Activated naive CD4-positive, alpha-beta T cell treated with anti-CD3 and anti-CD28 coated beads for 36 hours (primary cell): ENCODE measurements around the gene PIP5KL1. TPM values are rescaled to one million over a fixed set of nuclear protein-coding genes. Genes with fewer than 3 reads are reported as not detected.

ENCODE experiments used
- CTCF ChIA-PET: fragments of 350-600 bp; sonication (Branson Sonifier 250); formaldehyde crosslinking; loops from one replicate; lab custom pipeline; 2021; ENCODE audit warnings: antibody characterized with exemption; lab: Charles Lee
- DNase-seq: peaks from one replicate; pipeline ENCODE4 v3.0.0-alpha.2; 2020
- H3K27ac Mint-ChIP-seq: one replicate; pipeline ENCODE4 v1.8.0; 2021; ENCODE audit warnings: mild to moderate bottlenecking, mixed read lengths
- H3K27me3 Mint-ChIP-seq: one replicate; pipeline ENCODE4 v1.8.0; 2021; ENCODE audit warnings: low read depth, mixed read lengths
- H3K36me3 Mint-ChIP-seq: one replicate; pipeline ENCODE4 v1.8.0; 2021; ENCODE audit warnings: low read depth, mixed read lengths
- H3K4me1 Mint-ChIP-seq: one replicate; pipeline ENCODE4 v1.8.0; 2021; ENCODE audit warnings: low read depth, mixed read lengths
- H3K4me3 Mint-ChIP-seq: one replicate; pipeline ENCODE4 v1.8.0; 2021; ENCODE audit warnings: mild to moderate bottlenecking, moderate library complexity, mixed read lengths
- H3K9me3 Mint-ChIP-seq: one replicate; pipeline ENCODE4 v1.8.0; 2021; ENCODE audit warnings: mixed read lengths
- intact Hi-C: fragments of 100-400 bp; cut with micrococcal nuclease; formaldehyde crosslinking; loops from one replicate; pipeline ENCODE4 v1.15.1; 2023
- total RNA-seq, 2 experiments: library from RNA; stranded (reverse); gene quantifications; one replicate each; pipeline ENCODE4 v1.2.3, GENCODE V29; 2021

The PIP5KL1 gene
- total RNA-seq, 2 experiments from 2014 or later, result 1.1 to 1.8 TPM

DNA sequence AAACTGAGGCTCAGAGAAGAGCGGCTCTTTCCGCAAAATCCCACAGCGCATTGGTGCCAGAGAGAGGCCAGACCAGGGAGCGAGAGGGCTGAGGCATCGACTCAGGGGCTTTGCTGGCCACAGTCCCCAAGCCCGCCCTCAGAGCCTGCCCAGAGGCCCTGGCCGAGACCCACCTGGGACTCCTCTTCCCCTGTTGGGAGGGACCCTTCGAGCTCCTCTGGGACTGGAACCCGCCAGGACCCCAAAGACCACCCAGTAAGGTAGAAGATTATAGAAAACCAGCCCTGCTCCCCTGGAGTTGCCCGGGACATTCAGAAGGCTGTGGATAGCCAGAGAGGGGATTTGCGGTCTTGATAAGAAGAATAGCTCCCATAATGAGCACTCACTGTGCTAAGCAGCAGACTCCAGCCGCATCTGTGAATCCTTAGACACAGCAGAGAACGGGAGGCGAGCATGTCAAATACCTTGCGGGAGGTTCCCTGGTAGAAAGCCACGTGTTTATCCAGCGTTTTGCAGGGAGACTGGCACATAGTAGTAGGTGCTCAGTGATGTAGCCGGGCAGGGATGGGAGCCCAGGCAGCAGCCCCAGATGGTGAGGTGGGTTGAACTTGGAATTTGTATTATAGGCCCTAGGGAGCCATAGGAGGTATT lies 52.5 kb downstream of the PIP5KL1 start:
- Mint-ChIP-seq H3K27me3 (peaks cover 4% of the 10 kb centered on the region), H3K36me3 (no peaks in the 10 kb centered on the region), H3K4me1 (peaks cover 6% of the 10 kb centered on the region), H3K4me3 (no peak overlapping the region), H3K9me3 (no peaks in the 10 kb centered on the region), H3K27ac (no peak overlapping the region)
- CTCF ChIA-PET, result interaction anchor here (0.5 to 1.6 kb wide), 2 partner anchors 143 to 294 kb away, joined by 3 to 4 read pairs; partner anchors contain the start of gene TOR2A
- DNase-seq, result no peak
- intact Hi-C loops, result no loop called here

DNA sequence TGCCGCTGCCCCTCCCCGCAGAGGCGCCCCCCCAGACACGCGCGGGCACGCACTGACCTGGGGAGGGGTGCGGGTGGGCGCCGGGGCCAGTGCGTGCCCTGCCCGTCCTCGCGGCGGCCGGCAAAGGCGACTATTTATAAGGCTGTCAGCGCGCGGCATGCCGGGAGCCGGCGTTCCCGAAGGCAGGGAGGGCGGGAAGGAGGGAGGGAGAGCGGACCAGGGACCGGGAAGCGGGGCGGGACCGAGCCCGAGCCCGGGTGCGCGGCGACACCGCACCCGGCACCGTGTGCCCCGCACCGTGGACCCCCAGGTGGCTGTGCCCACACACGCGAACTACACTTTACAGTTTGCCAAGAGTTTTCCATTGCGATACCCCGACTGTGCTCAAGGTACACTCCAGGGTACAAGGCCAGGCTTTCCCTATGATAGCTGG lies 53.0 kb downstream of the PIP5KL1 start, which contains the start of gene AK1:
AK1 (minus strand) TSS at position 110 of the 433 bp plus-strand sequence. CDS start 3,058 bp downstream, outside the sequence.
- no peak within 1 kb of the TSS for H3K27ac Mint-ChIP-seq

DNA sequence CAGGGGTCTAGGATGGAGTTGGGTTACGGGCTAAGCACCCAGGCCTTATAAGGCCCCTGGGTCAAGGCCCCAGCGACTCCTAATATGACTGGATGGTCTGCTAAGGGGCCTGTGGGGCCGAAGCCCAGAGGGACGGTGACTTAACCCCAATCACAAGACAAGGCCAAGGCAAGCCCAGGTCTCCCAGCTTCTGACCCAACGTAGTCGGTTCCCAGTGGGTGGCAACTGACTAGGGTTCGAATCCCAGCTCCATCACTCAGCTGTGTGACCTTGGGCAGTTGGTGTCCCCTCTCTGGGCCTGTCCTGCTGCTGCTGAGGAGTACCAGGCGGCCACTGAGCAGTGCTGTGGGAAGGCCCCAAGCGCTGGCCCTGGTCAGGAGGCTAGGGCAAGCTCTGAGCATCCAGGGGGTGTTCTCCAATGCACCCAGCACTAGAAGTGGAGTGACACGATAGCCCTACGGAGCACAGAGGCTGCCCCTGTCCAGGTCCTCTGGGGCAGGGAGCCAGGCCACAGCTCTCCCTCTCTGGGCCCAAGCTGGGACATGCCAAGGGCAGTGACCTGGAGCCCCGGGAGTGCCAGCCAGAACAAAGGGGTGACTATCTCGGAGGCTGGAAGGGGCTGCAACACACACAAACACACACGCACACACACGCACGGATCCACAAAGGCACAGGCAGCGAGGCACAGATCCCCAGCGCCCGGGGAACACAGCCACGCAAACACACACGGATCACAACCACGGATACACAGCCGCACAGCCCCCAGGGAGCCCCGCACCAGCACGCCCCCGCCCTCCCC lies 53.6 kb downstream of the PIP5KL1 start:
- H3K9me3 Mint-ChIP-seq, result no peaks in the 10 kb centered on the region
- H3K4me3 Mint-ChIP-seq, result no peak overlapping the region
- no peak for DNase-seq
- intact Hi-C loops, result no loop called here
- CTCF ChIA-PET, result interaction anchor here (1.3 to 1.6 kb wide), 2 partner anchors 10 to 142 kb away, joined by 3 read pairs; partner anchors contain the start of gene TOR2A
- H3K36me3 Mint-ChIP-seq, result no peaks in the 10 kb centered on the region
- peaks cover 6% of the 10 kb centered on the region for H3K4me1 Mint-ChIP-seq
- no peak overlapping the region for H3K27ac Mint-ChIP-seq
- H3K27me3 Mint-ChIP-seq, result peaks cover 4% of the 10 kb centered on the region

More for the DNA sequence above, 53.0 kb downstream of the PIP5KL1 start, which contains the start of gene AK1:
- intact Hi-C loops, result no loop called here
- no peak for DNase-seq
- H3K27me3 Mint-ChIP-seq, result peaks cover 4% of the 10 kb centered on the region
- H3K4me1 Mint-ChIP-seq, result peaks cover 6% of the 10 kb centered on the region
- no peak within 1 kb of the TSS for H3K4me3 Mint-ChIP-seq
- H3K9me3 Mint-ChIP-seq, result no peaks in the 10 kb centered on the region
- CTCF ChIA-PET, result interaction anchor here (0.5 to 1.6 kb wide), 2 partner anchors 143 to 293 kb away, joined by 3 to 4 read pairs; partner anchors contain the start of gene TOR2A
- no peaks in the 10 kb centered on the region for H3K36me3 Mint-ChIP-seq

DNA sequence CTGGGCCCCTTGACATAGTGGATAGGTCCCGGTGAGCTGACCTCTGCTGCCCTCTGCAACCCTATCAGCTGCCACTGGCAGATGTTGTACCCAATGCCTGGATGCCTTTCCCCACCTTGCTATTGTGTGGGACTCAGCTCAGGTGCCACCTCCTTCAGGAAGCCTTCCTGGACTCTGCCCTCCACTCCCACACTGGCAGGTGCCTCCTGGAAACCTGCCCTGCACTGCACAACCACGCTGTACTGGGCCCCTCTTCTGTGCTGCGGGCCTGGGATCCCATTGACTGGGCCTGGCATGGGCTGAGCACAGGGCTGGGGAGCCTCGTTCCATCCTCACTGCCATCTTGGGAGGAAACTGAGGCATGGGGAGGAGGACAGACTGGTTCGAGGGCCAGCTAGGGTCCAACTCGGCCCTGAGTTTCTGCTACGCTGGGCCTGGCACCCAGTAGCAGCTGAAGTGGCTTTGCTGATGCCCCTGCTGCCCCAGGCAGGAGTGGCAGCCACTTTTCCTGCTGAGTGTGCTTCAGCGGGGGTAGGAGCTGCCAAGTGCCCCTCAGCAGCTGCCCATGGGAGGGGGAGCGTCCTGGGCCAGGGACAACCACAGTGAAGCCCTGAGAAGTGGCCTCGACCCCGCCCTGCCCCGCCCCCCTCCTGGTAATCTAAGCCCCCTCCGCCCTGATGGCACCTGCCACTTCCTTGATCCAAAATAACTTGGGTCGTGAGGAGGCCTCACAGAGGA lies 54.4 kb downstream of the PIP5KL1 start:
- Mint-ChIP-seq H3K9me3 (no peaks in the 10 kb centered on the region), H3K36me3 (no peaks in the 10 kb centered on the region), H3K4me3 (no peak overlapping the region), H3K27me3 (peaks cover 4% of the 10 kb centered on the region), H3K4me1 (peaks cover 6% of the 10 kb centered on the region), H3K27ac (no peak overlapping the region)
- CTCF ChIA-PET, result interaction anchor here (1.3 to 1.6 kb wide), 2 partner anchors 9 to 141 kb away, joined by 3 read pairs; partner anchors contain the start of gene TOR2A
- intact Hi-C loops, result no loop called here
- no peak for DNase-seq

DNA sequence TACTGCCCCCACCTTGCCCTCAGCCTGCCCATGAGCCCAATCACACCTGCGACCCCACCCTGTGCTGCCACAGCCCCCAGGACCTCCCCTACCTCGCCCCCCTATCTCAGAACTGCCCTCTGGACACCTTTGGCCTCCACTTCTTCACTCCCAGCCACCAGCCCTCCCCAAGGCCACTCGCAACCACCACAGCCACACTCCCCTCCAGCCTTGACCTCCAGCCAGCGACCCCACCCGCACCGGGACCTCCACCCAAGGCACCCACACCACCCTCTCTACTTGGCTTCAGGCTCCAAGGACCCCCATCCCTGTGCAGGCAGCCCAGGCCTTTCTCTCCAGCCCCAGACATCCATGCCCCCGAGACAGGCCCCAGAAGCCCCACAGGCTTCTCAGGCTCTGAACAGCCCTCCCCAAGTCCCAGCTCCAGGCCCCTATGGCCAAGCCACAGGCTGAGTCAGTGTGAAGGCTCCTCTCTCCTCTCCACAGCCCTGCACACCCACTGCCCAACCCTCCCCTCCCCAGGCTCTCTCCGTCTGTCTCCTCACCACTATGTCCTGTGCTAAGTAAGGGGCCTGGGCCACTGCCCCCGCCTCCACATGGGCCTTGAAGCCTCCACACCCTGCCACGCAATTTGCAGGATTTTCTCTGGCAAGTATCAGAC lies 55.1 kb downstream of the PIP5KL1 start:
- no peaks in the 10 kb centered on the region for H3K36me3 Mint-ChIP-seq
- H3K9me3 Mint-ChIP-seq, result no peaks in the 10 kb centered on the region
- intact Hi-C loops, result no loop called here
- no peak for DNase-seq
- peaks cover 4% of the 10 kb centered on the region for H3K27me3 Mint-ChIP-seq
- CTCF ChIA-PET, result interaction anchor here (0.7 kb wide), 1 partner anchor 13 kb away, joined by 3 read pairs; no protein-coding TSS in a partner anchor
- no peak overlapping the region for H3K4me3 Mint-ChIP-seq
- peaks cover 6% of the 10 kb centered on the region for H3K4me1 Mint-ChIP-seq
- no peak overlapping the region for H3K27ac Mint-ChIP-seq

DNA sequence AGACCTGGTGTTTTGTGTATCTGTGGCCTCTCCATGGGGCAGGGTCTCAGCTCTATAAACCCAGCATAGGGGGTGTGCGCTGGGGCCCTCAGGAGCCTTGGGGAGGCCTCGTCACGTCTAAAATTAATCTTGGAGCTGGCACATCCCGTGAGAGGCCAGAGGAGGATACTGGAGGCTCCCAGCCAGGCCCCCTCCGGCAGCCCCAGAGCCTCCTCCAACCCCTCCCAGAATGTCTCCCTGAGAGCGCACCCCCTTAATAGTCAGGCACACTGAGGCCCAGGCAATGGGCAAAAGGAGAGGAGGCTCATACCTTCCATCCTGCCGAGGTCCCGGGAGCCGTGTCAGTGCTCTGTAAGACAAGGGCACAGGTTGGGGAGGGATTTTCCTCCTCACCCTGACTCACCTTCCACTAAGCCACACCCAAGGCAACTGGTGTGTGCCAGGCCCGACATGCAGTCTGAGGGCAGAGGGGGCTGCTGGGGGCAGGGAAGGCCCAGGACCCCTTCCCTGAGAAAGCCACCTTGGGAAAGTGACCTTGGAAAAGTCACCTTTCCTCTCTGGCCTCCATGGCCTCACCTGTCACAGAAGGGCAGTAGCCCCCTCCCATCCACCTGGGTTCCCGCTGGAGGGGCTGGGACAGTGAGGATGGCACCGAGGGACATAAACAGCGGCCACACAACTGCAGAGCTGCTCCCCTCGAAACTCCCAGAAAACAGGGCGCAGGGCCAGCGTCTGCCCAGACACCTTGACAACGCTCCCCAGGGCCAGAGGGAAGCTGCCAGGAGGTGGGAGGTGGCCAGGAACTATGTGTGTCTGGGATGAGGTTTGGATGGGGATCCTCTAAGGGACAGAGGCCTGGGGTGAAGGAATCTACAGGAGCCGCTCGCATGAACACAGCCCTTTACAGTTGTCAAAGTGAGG lies 56.0 kb downstream of the PIP5KL1 start:
- no peaks in the 10 kb centered on the region for H3K9me3 Mint-ChIP-seq
- H3K4me3 Mint-ChIP-seq, result no peak overlapping the region
- no peak overlapping the region for H3K27ac Mint-ChIP-seq
- no peaks in the 10 kb centered on the region for H3K36me3 Mint-ChIP-seq
- H3K27me3 Mint-ChIP-seq, result peaks cover 4% of the 10 kb centered on the region
- DNase-seq, result no peak
- CTCF ChIA-PET, result interaction anchor here (0.7 to 1.8 kb wide), 2 partner anchors 12 to 47 kb away, joined by 3 to 5 read pairs; no protein-coding TSS in a partner anchor
- intact Hi-C loops, result no loop called here
- H3K4me1 Mint-ChIP-seq, result peaks cover 6% of the 10 kb centered on the region

DNA sequence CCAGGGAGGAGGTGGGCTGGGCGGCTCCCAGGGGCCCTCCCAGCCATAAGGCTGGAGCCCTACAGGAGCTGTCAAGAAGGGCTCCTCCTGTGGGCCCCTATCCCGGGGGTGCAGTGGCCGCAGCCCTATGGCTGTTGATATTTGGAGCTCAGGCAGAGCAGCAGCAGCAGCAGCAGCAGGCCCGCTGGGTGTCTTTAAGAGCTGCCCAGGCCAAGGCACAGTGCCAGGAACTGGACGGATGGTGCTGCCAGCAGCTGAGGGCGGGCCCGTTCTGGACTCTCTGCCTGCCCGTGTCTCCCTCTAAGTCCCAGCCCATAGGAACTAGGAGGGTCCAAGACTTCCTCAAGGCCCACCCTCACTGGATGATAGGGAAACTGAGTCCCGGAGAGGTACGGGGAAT lies 56.7 kb downstream of the PIP5KL1 start:
- intact Hi-C loops, result no loop called here
- CTCF ChIA-PET, result interaction anchor here (0.9 to 1.8 kb wide), 2 partner anchors 9 to 48 kb away, joined by 3 to 5 read pairs; no protein-coding TSS in a partner anchor
- no peak overlapping the region for H3K27ac Mint-ChIP-seq
- H3K27me3 Mint-ChIP-seq, result peaks cover 4% of the 10 kb centered on the region
- H3K9me3 Mint-ChIP-seq, result no peaks in the 10 kb centered on the region
- H3K4me1 Mint-ChIP-seq, result peaks cover 6% of the 10 kb centered on the region
- H3K36me3 Mint-ChIP-seq, result no peaks in the 10 kb centered on the region
- DNase-seq, result no peak
- no peak overlapping the region for H3K4me3 Mint-ChIP-seq

DNA sequence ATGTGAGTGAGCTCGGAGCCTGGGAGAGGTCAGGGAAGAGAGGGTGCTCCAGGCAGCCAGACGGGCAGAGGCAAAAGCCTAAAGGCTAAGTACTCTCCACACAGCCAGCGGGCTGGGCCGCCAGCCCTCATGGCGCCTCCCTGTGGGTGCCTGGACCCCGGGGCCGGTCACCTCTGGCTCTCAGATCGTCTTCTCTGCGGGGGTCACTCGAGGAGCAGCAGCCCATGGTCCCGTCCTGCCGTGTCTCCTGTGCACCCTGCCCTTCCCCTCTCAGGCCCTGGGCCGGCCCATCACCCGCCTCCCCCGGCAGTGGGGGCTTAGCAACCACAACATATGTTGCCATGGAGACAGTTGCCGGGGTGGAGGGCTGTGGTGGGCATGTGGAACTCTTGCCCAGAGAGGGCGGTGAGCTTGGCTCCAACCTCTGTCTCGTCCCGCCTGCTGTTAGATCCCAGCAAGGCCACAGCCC lies 57.3 kb downstream of the PIP5KL1 start:
- H3K27me3 Mint-ChIP-seq, result peaks cover 4% of the 10 kb centered on the region
- no peaks in the 10 kb centered on the region for H3K9me3 Mint-ChIP-seq
- intact Hi-C loops, result no loop called here
- no peaks in the 10 kb centered on the region for H3K36me3 Mint-ChIP-seq
- no peak overlapping the region for H3K4me3 Mint-ChIP-seq
- CTCF ChIA-PET, result interaction anchor here (0.9 to 1.8 kb wide), 2 partner anchors 9 to 48 kb away, joined by 3 to 5 read pairs; no protein-coding TSS in a partner anchor
- no peak for DNase-seq
- no peak overlapping the region for H3K27ac Mint-ChIP-seq
- H3K4me1 Mint-ChIP-seq, result peaks cover 6% of the 10 kb centered on the region

DNA sequence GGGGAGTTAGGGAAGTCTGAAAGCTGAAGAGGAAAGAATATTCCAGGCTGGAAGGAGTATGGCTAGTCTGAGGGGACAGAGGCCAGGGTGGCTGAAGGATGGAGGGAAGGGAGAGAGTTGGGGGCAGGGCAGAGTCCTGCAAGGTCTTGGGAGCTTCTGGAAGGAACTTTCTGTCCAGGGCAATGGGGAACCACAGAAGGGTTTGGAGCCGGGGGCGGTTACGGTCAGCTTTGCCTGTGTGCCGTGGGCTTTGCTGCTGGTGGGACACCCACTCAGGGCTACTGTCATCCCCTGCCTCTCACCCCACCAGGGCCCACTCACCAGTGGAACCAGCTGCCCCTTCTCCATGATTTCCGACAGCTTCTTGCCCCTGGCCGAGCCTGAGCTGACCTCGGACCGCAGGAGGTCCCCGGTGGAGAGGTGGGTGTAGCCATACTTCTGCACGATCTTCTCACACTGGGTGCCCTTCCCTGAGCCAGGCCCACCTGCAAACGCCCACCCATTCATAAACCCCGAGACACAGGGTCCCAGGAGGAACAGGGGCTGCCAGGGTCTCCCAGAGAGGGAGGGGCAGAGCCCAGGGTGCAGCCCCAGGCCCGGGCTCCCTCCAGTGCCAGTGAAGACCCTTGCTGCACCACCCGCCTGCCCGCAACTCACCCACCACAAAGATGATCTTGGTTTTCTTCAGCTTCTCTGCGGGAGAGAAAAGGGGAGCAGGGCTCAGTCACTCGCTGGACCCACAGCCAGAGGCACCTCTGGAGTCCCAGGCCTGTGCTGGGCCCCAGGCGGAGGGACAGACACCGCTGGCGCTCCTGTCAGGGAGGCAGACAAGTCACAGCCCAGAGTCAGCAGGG lies 58.0 kb downstream of the PIP5KL1 start:
- Mint-ChIP-seq H3K27ac (no peak overlapping the region), H3K36me3 (no peaks in the 10 kb centered on the region)
- intact Hi-C loops, result no loop called here

DNA sequence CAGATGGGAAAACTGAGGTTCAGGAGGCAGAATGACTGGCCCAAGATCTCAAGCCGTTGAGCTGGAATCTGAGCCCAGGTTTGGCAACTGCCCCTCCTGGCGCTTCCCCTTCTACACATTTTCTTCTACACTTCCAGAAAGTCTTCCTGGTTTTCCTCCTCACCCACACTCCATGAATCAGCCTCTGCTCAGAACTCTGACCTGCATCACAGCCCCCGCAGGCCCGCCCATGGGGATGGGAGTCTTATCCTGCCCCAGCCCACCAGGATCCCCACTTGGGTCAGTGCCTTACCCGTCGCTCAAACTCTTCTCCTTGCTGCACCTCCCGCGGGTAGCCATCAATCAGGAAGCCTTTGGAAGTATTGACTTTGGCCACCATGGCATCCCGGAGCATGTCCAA lies 59.0 kb downstream of the PIP5KL1 start:
- CTCF ChIA-PET, result interaction anchor here (0.6 to 3.5 kb wide), 3 partner anchors 10 to 137 kb away, joined by 3 to 12 read pairs (median 5); partner anchors contain the start of gene TOR2A

More for the DNA sequence above, 58.0 kb downstream of the PIP5KL1 start:
- no peak for DNase-seq
- H3K27me3 Mint-ChIP-seq, result peaks cover 4% of the 10 kb centered on the region
- peaks cover 5% of the 10 kb centered on the region for H3K4me1 Mint-ChIP-seq
- no peak overlapping the region for H3K4me3 Mint-ChIP-seq
- no peaks in the 10 kb centered on the region for H3K9me3 Mint-ChIP-seq
- CTCF ChIA-PET, result interaction anchor here (0.5 to 1.8 kb wide), 4 partner anchors 10 to 138 kb away, joined by 3 to 5 read pairs (median 4); partner anchors contain the start of gene TOR2A

More for the DNA sequence above, 59.0 kb downstream of the PIP5KL1 start:
- Mint-ChIP-seq H3K4me1 (no peaks in the 10 kb centered on the region), H3K27me3 (no peaks in the 10 kb centered on the region), H3K27ac (no peak overlapping the region), H3K9me3 (no peaks in the 10 kb centered on the region), H3K4me3 (no peak overlapping the region), H3K36me3 (no peaks in the 10 kb centered on the region)
- intact Hi-C loops, result loop anchor here (2.0 kb wide), 1 partner anchor 49 kb away; no protein-coding TSS in a partner anchor
- no peak for DNase-seq
